IPS DF 6.9 (cell line): ENCODE data around the gene SPTBN1.

ENCODE experiments used
- DNase-seq: peaks from one replicate; pipeline ENCODE4 v3.0.0-alpha.2; 2013; ENCODE audit warnings: low read depth, low spot score
- H3K27ac ChIP-seq: one replicate; pipeline ENCODE4 v1.5.1; 2013; ENCODE audit warnings: low read length, control low read depth
- H3K27me3 ChIP-seq: 2 replicates; pipeline ENCODE4 v1.6.1; 2013; ENCODE audit warnings: mild to moderate bottlenecking, low read length; ENCODE audit not compliant: control insufficient read depth, insufficient read depth
- H3K36me3 ChIP-seq: 2 replicates; pipeline ENCODE4 v1.6.1; 2013; ENCODE audit warnings: low read length; ENCODE audit not compliant: control insufficient read depth, insufficient read depth
- H3K4me1 ChIP-seq: 2 replicates; pipeline ENCODE4 v1.6.1; 2013; ENCODE audit warnings: low read length; ENCODE audit not compliant: control insufficient read depth, insufficient read depth
- H3K4me3 ChIP-seq: 2 replicates; pipeline ENCODE4 v1.5.1; 2013; ENCODE audit warnings: mild to moderate bottlenecking, low read length
- H3K9me3 ChIP-seq: 2 replicates; pipeline ENCODE4 v1.6.1; 2013; ENCODE audit warnings: low read length, inconsistent platforms; ENCODE audit not compliant: control insufficient read depth, insufficient read depth
- WGBS: extraction: QIAGEN DNeasy Blood & Tissue Kit; methylation state at CpG from one replicate; pipeline ENCODE4 v1.1.7; 2013; ENCODE audit warnings: mixed read lengths, missing lambda C conversion rate; ENCODE audit not compliant: insufficient read length, insufficient coverage; 5-methylcytosine and 5-hydroxymethylcytosine counted together

The SPTBN1 gene

GRCh38 chr2:54550547-54550946 is 94.4 kb downstream of the SPTBN1 start:
- no peak for DNase-seq
- peaks cover 6% of the 10 kb centered on the region; the same call in 1 of the 2 replicates for H3K4me1 ChIP-seq
- H3K4me3 ChIP-seq = no peak overlapping the region
- H3K9me3 ChIP-seq = no peaks in the 10 kb centered on the region
- WGBS = no CpG with 5 or more reads among the region's 3 CpGs
- H3K27ac ChIP-seq = no peak overlapping the region
- H3K36me3 ChIP-seq = no peaks in the 10 kb centered on the region
- no peaks in the 10 kb centered on the region for H3K27me3 ChIP-seq

DNA sequence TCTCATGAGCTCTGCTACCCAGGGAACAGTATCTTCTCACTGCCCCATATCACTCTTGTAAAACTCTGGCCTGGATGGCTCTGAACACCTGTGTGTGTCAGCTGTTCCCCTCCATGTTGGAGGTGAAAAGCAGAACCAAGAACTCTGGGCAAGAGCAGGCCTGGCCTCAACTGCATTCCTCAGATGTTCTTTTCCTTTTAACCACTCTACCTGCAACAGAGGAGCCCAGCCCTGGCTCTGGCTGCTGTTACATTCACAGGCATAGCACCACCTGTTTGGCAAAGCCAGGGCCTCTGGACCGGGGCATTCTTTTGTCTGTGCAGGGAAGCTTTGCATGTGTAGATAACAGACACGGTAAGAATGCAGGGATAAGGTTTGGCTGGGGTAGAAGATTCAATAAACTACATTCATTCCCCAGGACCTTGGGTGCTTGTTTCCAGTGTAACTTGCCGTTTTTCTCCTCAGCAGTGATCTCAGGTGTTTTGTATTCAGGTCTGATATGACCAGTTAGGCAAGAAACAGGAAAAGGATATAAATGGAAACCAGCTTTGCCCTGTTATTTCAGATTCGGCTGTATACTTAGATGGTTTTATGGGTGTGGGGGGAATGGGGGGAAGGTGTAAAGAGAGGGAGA is 95.1 kb downstream of the SPTBN1 start:
- H3K4me3 ChIP-seq = no peak overlapping the region
- H3K27ac ChIP-seq = no peak overlapping the region
- no peak for DNase-seq
- no peaks in the 10 kb centered on the region for H3K9me3 ChIP-seq
- no peaks in the 10 kb centered on the region for H3K27me3 ChIP-seq
- WGBS = no CpG with 5 or more reads among the region's 4 CpGs
- no peaks in the 10 kb centered on the region for H3K36me3 ChIP-seq
- H3K4me1 ChIP-seq = peaks cover 5% of the 10 kb centered on the region; the same call in 1 of the 2 replicates

GRCh38 chr2:54553075-54553474 is 96.9 kb downstream of the SPTBN1 start:
- Histone ChIP-seq H3K4me3 (no peak overlapping the region), H3K36me3 (no peaks in the 10 kb centered on the region), H3K4me1 (peaks cover 7% of the 10 kb centered on the region; the same call in 1 of the 2 replicates), H3K27me3 (no peaks in the 10 kb centered on the region), H3K27ac (no peak overlapping the region), H3K9me3 (no peaks in the 10 kb centered on the region)
- no peak for DNase-seq
- no CpG with 5 or more reads among the region's 2 CpGs for WGBS

GRCh38 chr2:54553775-54554174 is 97.6 kb downstream of the SPTBN1 start:
- no peak overlapping the region for H3K4me3 ChIP-seq
- peaks cover 7% of the 10 kb centered on the region; the same call in 1 of the 2 replicates for H3K4me1 ChIP-seq
- no peaks in the 10 kb centered on the region for H3K27me3 ChIP-seq
- no peaks in the 10 kb centered on the region for H3K9me3 ChIP-seq
- H3K27ac ChIP-seq = no peak overlapping the region
- no peak for DNase-seq
- H3K36me3 ChIP-seq = no peaks in the 10 kb centered on the region
- no CpG with 5 or more reads among the region's 1 CpG for WGBS

- H3K27ac ChIP-seq = no peak overlapping the region
- no peak overlapping the region for H3K4me3 ChIP-seq
- no peaks in the 10 kb centered on the region for H3K27me3 ChIP-seq
- peaks cover 7% of the 10 kb centered on the region; the same call in 1 of the 2 replicates for H3K4me1 ChIP-seq
- DNase-seq = no peak
- WGBS = no CpG with 5 or more reads among the region's 3 CpGs
- H3K36me3 ChIP-seq = no peaks in the 10 kb centered on the region
- no peaks in the 10 kb centered on the region for H3K9me3 ChIP-seq
Observed at GRCh38 chr2:54555318-54555837, 99.3 kb downstream of the SPTBN1 start.

DNA sequence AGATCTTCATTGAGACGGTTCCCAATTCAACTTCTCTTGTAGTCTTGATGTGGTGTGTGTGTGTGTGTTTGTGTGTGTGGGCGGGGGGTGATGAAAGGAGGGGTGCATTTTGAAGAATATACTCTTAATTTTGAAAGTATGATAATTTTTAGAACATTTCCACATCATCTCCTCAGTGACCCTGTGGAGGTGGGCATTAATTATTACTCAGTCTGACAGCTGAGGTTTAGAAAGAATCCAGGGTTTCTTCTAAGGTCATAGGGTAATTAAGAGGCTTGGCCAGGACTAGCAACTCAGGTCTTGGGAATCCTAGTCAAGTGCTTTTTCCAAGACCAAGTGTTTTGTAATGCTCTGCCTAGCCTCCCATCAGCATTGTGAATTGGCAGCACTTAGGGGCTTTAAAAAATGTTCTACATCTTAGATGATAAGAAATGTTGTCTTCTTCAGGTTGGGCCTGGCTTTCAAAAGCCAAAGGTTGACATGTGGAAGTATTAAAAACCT is 100.5 kb downstream of the SPTBN1 start:
- Histone ChIP-seq H3K27me3 (no peaks in the 10 kb centered on the region), H3K4me1 (peaks cover 3% of the 10 kb centered on the region; the same call in 1 of the 2 replicates), H3K4me3 (no peak overlapping the region), H3K27ac (no peak overlapping the region), H3K36me3 (no peaks in the 10 kb centered on the region), H3K9me3 (no peaks in the 10 kb centered on the region)
- DNase-seq = no peak
- no CpG with 5 or more reads among the region's 2 CpGs for WGBS

DNA sequence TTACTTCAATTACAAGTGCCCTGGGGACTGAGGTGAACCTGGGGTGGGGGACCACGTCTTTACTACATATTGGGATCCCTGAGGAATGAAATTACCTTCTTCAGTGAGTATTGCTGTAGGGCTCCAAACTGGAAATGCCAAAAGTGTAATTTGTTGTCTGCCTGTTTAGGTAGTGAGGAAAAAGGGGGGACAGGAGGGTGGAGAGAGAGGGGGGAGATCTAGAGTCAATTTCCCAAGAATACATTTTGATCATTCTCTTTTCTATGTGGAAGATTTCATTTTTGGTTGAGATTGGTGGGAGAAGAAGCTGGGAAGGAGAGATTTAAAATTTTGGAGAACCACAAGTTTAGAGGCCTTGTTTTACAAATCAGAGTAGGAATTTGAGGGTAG is 101.1 kb downstream of the SPTBN1 start:
- H3K9me3 ChIP-seq = no peaks in the 10 kb centered on the region
- no CpG with 5 or more reads among the region's 1 CpG for WGBS
- no peak for DNase-seq
- H3K36me3 ChIP-seq = no peaks in the 10 kb centered on the region
- no peaks in the 10 kb centered on the region for H3K27me3 ChIP-seq
- H3K4me1 ChIP-seq = peaks cover 3% of the 10 kb centered on the region; the same call in 1 of the 2 replicates
- no peak overlapping the region for H3K27ac ChIP-seq
- peak overlapping the region; percentile 97; the same call in 1 of the 2 replicates for H3K4me3 ChIP-seq

DNA sequence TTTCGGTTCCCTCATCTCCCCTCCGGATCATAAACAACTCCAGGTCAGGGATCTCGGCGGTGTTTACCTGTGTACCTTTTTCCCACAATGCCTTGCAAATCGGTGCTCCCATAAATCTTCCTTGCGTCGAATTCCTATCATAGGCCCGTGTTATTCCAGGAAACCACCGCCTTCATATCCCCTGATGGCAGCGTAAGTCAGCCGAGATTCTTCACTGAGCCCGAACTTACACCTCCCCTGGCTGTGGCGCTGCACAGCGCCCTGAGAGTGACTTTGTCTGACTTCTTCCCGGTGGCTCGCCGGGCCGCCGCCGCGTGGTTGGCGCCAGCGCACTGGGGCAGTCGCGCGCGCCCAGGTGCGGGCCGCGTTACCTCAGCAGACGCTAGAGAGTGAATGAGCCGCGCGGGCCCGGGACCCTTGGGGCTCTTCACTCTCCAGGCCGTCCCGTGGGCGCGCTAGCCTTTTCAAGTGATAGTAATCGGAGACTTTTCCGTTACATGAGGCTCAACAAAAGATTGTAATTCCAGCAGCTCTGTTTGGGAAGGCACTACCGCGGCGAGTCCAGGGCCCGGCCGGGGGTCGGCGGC is 101.6 kb downstream of the SPTBN1 start:
- no peak for DNase-seq
- Histone ChIP-seq H3K27ac (no peak overlapping the region), H3K4me1 (peaks cover 3% of the 10 kb centered on the region; the same call in 1 of the 2 replicates), H3K4me3 (peak overlapping the region; percentile 97; the same call in 1 of the 2 replicates), H3K36me3 (no peaks in the 10 kb centered on the region), H3K9me3 (no peaks in the 10 kb centered on the region), H3K27me3 (no peaks in the 10 kb centered on the region)
- WGBS = no CpG with 5 or more reads among the region's 48 CpGs

DNA sequence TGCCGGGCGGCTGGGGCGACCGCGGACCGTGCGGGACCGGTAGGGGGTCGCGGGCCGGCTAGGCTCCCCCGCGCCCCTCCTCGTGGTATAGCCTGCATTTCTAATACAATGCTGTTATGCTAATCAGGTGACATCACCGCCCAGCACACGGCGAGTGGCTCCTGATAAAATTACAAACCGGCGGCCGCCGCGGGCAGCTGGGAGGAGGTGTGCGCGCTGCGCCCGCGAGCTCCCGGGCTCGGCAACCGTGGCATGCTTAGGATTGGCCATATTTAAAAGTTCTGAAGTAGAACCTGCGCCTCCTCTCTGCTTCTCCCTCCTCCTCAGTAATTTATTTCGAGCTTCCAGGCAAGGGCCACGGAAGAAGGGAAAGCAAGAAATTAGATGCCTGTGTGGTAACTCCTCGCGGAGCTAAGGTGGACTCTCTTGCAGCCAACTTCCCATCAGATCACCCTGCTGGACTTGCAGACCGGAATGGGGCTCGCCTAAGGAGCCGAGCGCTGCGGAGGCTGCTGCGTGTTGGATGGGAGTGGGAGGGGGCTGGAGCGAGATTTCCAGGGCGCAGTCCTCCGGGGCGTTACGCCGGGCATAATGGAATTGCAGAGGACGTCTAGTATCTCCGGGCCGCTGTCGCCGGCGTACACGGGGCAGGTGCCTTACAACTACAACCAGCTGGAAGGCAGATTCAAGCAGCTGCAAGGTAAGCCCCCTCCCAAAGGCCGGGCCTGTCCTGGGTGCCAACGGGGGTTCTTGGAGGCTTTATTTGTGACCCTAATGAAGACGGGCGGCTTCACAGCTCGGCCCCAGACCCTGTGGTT is 102.3 kb downstream of the SPTBN1 start:
- DNase-seq = peak; percentile 54
- Histone ChIP-seq H3K4me3 (peak overlapping the region; percentile 97), H3K36me3 (no peaks in the 10 kb centered on the region), H3K4me1 (peaks cover 3% of the 10 kb centered on the region; the same call in 1 of the 2 replicates), H3K27ac (peak overlapping the region; percentile 12), H3K27me3 (no peaks in the 10 kb centered on the region), H3K9me3 (no peaks in the 10 kb centered on the region)
- no CpG with 5 or more reads among the region's 59 CpGs for WGBS

DNA sequence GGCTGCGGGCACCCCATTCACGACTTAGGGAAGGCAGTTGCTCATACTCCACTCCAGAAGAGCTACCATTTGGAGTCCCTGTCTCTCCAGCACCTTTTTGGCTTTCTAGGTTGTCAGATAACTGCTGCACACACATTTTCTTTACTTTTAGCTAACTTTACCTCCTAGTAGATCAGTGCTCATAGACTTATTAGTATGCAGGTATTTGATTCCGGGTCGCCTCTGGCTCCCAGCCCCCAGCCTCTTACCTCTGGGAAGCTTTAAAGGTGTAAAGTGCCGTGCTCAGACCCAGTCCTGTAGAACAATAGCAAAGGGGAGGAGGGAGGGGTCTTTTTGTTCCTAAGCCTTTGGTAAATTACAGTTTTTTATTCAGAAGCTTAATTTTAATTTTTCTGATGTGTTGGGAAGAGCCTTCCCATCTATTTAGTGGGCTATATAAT is 102.9 kb downstream of the SPTBN1 start:
- Histone ChIP-seq H3K9me3 (no peaks in the 10 kb centered on the region), H3K4me3 (peak overlapping the region; percentile 97), H3K27me3 (no peaks in the 10 kb centered on the region), H3K27ac (peak overlapping the region; percentile 12), H3K36me3 (no peaks in the 10 kb centered on the region), H3K4me1 (peaks cover 3% of the 10 kb centered on the region; the same call in 1 of the 2 replicates)
- DNase-seq = no peak
- no CpG with 5 or more reads among the region's 5 CpGs for WGBS
